B cell (primary cell): ENCODE measurements around the gene EED. TPM values are rescaled to one million over a fixed set of nuclear protein-coding genes. Genes with fewer than 3 reads are reported as not detected.

Experiments
- ATAC-seq: fragments of 200-7000 bp; cut with Tn5 transposase; one replicate; pipeline ENCODE4 v1.10.0; 2021; ENCODE audit warnings: low read depth, mild to moderate bottlenecking, moderate number of reproducible peaks, moderate library complexity
- CTCF ChIA-PET: fragments of 350-600 bp; sonication (Branson Sonifier 250); formaldehyde crosslinking; loops from one replicate; lab custom pipeline; 2021; ENCODE audit warnings: antibody characterized with exemption, inconsistent platforms; lab: Charles Lee
- POLR2A ChIA-PET: fragments of 350-600 bp; sonication (Branson Sonifier 250); formaldehyde crosslinking; loops from one replicate; lab custom pipeline; 2021; ENCODE audit warnings: antibody characterized with exemption; lab: Charles Lee
- DNase-seq: peaks from one replicate; pipeline ENCODE4 v3.0.0; 2013
- H2AFZ ChIP-seq: 2 replicates; pipeline ENCODE4 v1.6.1; 2012; ENCODE audit warnings: mild to moderate bottlenecking, low read depth, low read length; ENCODE audit not compliant: insufficient read depth, poor library complexity, severe bottlenecking
- H3K27ac ChIP-seq, 2 donors: 1 replicate in 1 of 2; 2 replicates in 1 of 2; pipeline ENCODE4 v1.5.1; 2012 to 2013; ENCODE audit warnings: low read length in 2 of 2, mild to moderate bottlenecking in 2 of 2, moderate library complexity in 1 of 2
- H3K27me3 ChIP-seq, 4 experiments: fragments of 200-600 bp in 1 of 4; sonication (generic) in 1 of 4; replicated peaks in 1 of 4; 1 replicate in 2 of 4; 2 replicates in 2 of 4; pipeline versions ENCODE4 v1.6.1 to v1.7.0; 2013 to 2016; ENCODE audit warnings: low read length in 3 of 4, mild to moderate bottlenecking in 2 of 4, mixed read lengths in 1 of 4, moderate library complexity in 1 of 4; ENCODE audit not compliant: insufficient read depth in 4 of 4, control insufficient read depth in 3 of 4; ENCODE audit errors: control extremely low read depth in 1 of 4
- H3K36me3 ChIP-seq, 2 experiments: replicated peaks in 1 of 2; 1 replicate in 1 of 2; 2 replicates in 1 of 2; pipeline versions ENCODE4 v1.6.1 to v1.7.1; 2013; ENCODE audit warnings: low read length in 1 of 2; ENCODE audit not compliant: insufficient read depth in 2 of 2, control insufficient read depth in 1 of 2; ENCODE audit errors: control extremely low read depth in 1 of 2, extremely low read depth in 1 of 2
- H3K4me1 ChIP-seq, 2 donors: fragments of 200-600 bp in 1 of 2; sonication (generic) in 1 of 2; 1 replicate in 1 of 2; 2 replicates in 1 of 2; pipeline versions ENCODE4 v1.5.1 to v1.6.1; 2013 to 2017; ENCODE audit warnings: low read length in 2 of 2; ENCODE audit not compliant: control insufficient read depth in 2 of 2, insufficient read depth in 2 of 2
- H3K4me2 ChIP-seq: replicated peaks from 2 replicates; pipeline ENCODE3; 2012; ENCODE audit warnings: mild to moderate bottlenecking, low read depth, low read length; ENCODE audit not compliant: poor library complexity, severe bottlenecking
- H3K4me3 ChIP-seq, 5 experiments: fragments of 200-600 bp in 1 of 5; sonication (generic) in 1 of 5; 1 replicate in 3 of 5; 2 replicates in 2 of 5; pipeline versions ENCODE4 v1.5.1 to v1.7.0; 2011 to 2016; ENCODE audit warnings: low read length in 4 of 5, mild to moderate bottlenecking in 4 of 5, low read depth in 2 of 5, control low read depth in 1 of 5, moderate library complexity in 1 of 5; ENCODE audit not compliant: insufficient read depth in 1 of 5; ENCODE audit errors: control extremely low read depth in 1 of 5, extremely low read depth in 1 of 5
- H3K79me2 ChIP-seq: fragments of 200-600 bp; sonication (generic); one replicate; pipeline ENCODE4 v1.6.0; 2016; ENCODE audit warnings: low read length; ENCODE audit not compliant: control insufficient read depth, insufficient read depth
- H3K9ac ChIP-seq: fragments of 200-600 bp; sonication (generic); 2 replicates; pipeline ENCODE4 v1.6.1; 2017; ENCODE audit warnings: mild to moderate bottlenecking, low read length, moderate library complexity
- H3K9me3 ChIP-seq, 3 donors: one replicate each; pipeline versions ENCODE4 v1.6.1 to v1.7.1; 2013; ENCODE audit warnings: low read length in 2 of 3; ENCODE audit not compliant: control insufficient read depth in 2 of 3, insufficient read depth in 1 of 3; ENCODE audit errors: control extremely low read depth in 1 of 3
- H4K20me1 ChIP-seq: 2 replicates; pipeline ENCODE4 v1.6.0; 2012; ENCODE audit warnings: mild to moderate bottlenecking, low read length; ENCODE audit not compliant: insufficient read depth, control insufficient read depth, poor library complexity, severe bottlenecking
- H3K27ac Mint-ChIP-seq: one replicate; pipeline ENCODE4 v1.8.0; 2021; ENCODE audit warnings: mixed read lengths
- H3K27me3 Mint-ChIP-seq: one replicate; pipeline ENCODE4 v1.8.0; 2021; ENCODE audit warnings: mixed read lengths
- H3K4me1 Mint-ChIP-seq: one replicate; pipeline ENCODE4 v1.8.0; 2021; ENCODE audit warnings: mixed read lengths
- H3K4me3 Mint-ChIP-seq: one replicate; pipeline ENCODE4 v1.8.0; 2021; ENCODE audit warnings: mixed read lengths
- H3K9me3 Mint-ChIP-seq: one replicate; pipeline ENCODE4 v1.8.0; 2022; ENCODE audit warnings: mixed read lengths; ENCODE audit not compliant: insufficient read depth
- EZH2 ChIP-seq: IDR thresholded peaks from 2 replicates; pipeline ENCODE4 v1.6.1; 2012; ENCODE audit warnings: borderline replicate concordance, low read depth, mild to moderate bottlenecking, moderate library complexity, low read length; ENCODE audit not compliant: insufficient read depth, poor library complexity, severe bottlenecking
- WGBS: methylation state at CpG from one replicate; pipeline ENCODE4 v1.1.5; 2013; ENCODE audit warnings: missing lambda C conversion rate; ENCODE audit not compliant: insufficient coverage; 5-methylcytosine and 5-hydroxymethylcytosine counted together
- intact Hi-C: fragments of 100-400 bp; cut with micrococcal nuclease; formaldehyde crosslinking; loops from one replicate; pipeline ENCODE4 v1.10.0; 2022
- polyA plus RNA-seq: library from polyadenylated mRNA; depleted of rRNA; stranded (reverse); fragments of >200 nt; gene quantifications from 2 replicates; pipeline ENCODE4 v1.2.3, GENCODE V29; 2012
- total RNA-seq, 2 donors: library from RNA; stranded (reverse); fragments of 120-200 nt in 1 of 2; gene quantifications; 1 replicate in 1 of 2; 2 replicates in 1 of 2; pipeline versions ENCODE4 v1.2.3 to v1.2.4, GENCODE V29; 2013 to 2022
- TF ChIP-seq, protein P1 (sequence below): fragments of 200-600 bp; IDR thresholded peaks from one replicate; pipeline ENCODE4 v1.8.0; 2022; ENCODE audit warnings: antibody characterized with exemption, mild to moderate bottlenecking

The EED gene
- total and polyA plus RNA-seq, 2 donors (not counting 1 experiment from before 2014, with no cell fraction given) = 21.8 to 49.5 TPM

DNA sequence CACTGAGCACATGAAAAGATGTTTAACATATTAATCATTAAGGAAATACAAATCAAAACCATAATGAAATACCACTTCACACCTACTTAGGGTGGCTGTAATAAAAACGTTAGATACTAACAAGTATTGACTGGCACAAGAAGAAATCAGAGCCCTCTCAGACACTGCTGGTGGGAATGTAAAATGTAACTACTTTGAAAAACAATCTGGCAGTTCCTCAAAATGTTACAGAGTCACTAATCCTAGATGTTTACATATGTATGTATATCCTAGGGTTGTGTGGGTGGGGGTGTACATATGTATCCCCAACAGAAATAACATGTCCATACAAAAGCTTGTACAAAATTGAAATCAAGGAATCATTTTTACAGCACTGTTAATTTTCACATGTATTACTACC is 15.2 kb downstream of the EED start:
- H3K27ac Mint-ChIP-seq = no peak overlapping the region
- ChIA-PET CTCF (interaction anchor here (1.5 to 1.9 kb wide), 2 partner anchors 13 to 218 kb away, joined by 3 to 6 read pairs; no protein-coding TSS in a partner anchor), POLR2A (no interaction called here)
- Histone ChIP-seq H3K36me3 (peaks cover 6 to 53% of the 10 kb centered on the region in 2 experiments), H2AFZ (no peak overlapping the region), H4K20me1 (peaks cover 12% of the 10 kb centered on the region), H3K4me2 (no peak overlapping the region), H3K79me2 (peaks cover 17% of the 10 kb centered on the region), H3K9ac (no peak overlapping the region), H3K27me3 (no peaks in the 10 kb centered on the region), H3K27ac (no peak overlapping the region), H3K4me3 (no peak overlapping the region), H3K9me3 (no peaks in the 10 kb centered on the region), H3K4me1 (no peaks in the 10 kb centered on the region)
- no peak for ATAC-seq
- no peaks in the 10 kb centered on the region for H3K9me3 Mint-ChIP-seq
- TF ChIP-seq, protein P1, sequence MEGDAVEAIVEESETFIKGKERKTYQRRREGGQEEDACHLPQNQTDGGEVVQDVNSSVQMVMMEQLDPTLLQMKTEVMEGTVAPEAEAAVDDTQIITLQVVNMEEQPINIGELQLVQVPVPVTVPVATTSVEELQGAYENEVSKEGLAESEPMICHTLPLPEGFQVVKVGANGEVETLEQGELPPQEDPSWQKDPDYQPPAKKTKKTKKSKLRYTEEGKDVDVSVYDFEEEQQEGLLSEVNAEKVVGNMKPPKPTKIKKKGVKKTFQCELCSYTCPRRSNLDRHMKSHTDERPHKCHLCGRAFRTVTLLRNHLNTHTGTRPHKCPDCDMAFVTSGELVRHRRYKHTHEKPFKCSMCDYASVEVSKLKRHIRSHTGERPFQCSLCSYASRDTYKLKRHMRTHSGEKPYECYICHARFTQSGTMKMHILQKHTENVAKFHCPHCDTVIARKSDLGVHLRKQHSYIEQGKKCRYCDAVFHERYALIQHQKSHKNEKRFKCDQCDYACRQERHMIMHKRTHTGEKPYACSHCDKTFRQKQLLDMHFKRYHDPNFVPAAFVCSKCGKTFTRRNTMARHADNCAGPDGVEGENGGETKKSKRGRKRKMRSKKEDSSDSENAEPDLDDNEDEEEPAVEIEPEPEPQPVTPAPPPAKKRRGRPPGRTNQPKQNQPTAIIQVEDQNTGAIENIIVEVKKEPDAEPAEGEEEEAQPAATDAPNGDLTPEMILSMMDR = no peak
- H3K4me3 Mint-ChIP-seq = no peak overlapping the region
- no CpG with 5 or more reads among the region's 1 CpG for WGBS
- peaks cover 3% of the 10 kb centered on the region for H3K4me1 Mint-ChIP-seq
- DNase-seq = no peak
- H3K27me3 Mint-ChIP-seq = no peaks in the 10 kb centered on the region
- intact Hi-C loops = no loop called here

DNA sequence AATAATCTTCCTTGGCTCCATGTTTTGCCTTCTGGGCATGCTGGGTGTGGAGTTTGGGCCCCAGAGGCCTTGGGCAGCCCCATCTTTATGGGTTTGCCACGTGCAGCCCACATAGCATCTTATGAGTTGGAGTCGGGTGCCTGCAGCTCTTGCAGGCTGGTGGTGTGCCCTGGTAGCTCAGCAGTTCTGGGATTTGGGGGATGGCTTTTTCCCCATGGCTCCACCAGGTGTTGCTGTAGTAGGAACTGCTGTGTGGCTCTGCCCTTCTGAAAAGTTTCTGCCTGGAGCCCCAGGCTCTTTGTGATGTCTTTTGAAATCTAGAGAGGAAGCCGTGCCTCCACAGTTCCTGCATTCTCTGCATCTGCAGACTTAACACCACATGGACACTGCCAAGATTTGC is 16.8 kb downstream of the EED start:
- no peak for ATAC-seq
- POLR2A ChIA-PET = interaction anchor here (0.5 kb wide), 1 partner anchor 81 kb away, joined by 3 read pairs; no protein-coding TSS in a partner anchor

More for the DNA sequence above, 16.8 kb downstream of the EED start:
- H2AFZ ChIP-seq = no peak overlapping the region
- no peak overlapping the region for H3K9ac ChIP-seq
- H3K27me3 ChIP-seq = no peaks in the 10 kb centered on the region
- no peaks in the 10 kb centered on the region for H3K9me3 Mint-ChIP-seq
- WGBS = no CpG with 5 or more reads among the region's 3 CpGs
- H3K79me2 ChIP-seq = peaks cover 17% of the 10 kb centered on the region
- no peaks in the 10 kb centered on the region for H3K4me1 ChIP-seq
- no peaks in the 10 kb centered on the region for H3K27me3 Mint-ChIP-seq
- no peaks in the 10 kb centered on the region for H3K9me3 ChIP-seq
- no peak overlapping the region for H3K27ac ChIP-seq
- no peak for TF ChIP-seq EZH2
- TF ChIP-seq, protein P1 = no peak
- peaks cover 9 to 55% of the 10 kb centered on the region in 2 experiments for H3K36me3 ChIP-seq
- CTCF ChIA-PET = interaction anchor here (0.7 to 1.9 kb wide), 3 partner anchors 12 to 220 kb away, joined by 3 to 6 read pairs (median 6); no protein-coding TSS in a partner anchor
- H3K4me1 Mint-ChIP-seq = no peaks in the 10 kb centered on the region
- no peak overlapping the region for H3K27ac Mint-ChIP-seq
- no peaks in the 10 kb centered on the region for H4K20me1 ChIP-seq
- no peak overlapping the region for H3K4me2 ChIP-seq
- no peak overlapping the region for H3K4me3 ChIP-seq
- DNase-seq = no peak
- no peak overlapping the region for H3K4me3 Mint-ChIP-seq
- intact Hi-C loops = no loop called here
